Astrocyte (in vitro differentiated cells and primary cell): Measurements from ENCODE around the gene ACOD1. TPM values are rescaled to one million over a fixed set of nuclear protein-coding genes. Genes with fewer than 3 reads are reported as not detected.
A peak's percentile ranks its signal among the peaks of the same experiment; 100 is the strongest.

Experiments
- DNase-seq: peaks from one replicate; pipeline ENCODE4 v3.0.0-alpha.2; 2010; ENCODE audit warnings: low read depth
- FAIRE-seq: peaks from 2 replicates; lab custom pipeline; 2011; peaks lifted over from hg19 to GRCh38; lab: Jason Lieb, UNC
- H2AFZ ChIP-seq: 2 replicates; pipeline ENCODE4 v1.6.0; 2012; ENCODE audit warnings: low read depth, low read length, inconsistent platforms
- H3K27ac ChIP-seq: 2 replicates; pipeline ENCODE4 v1.5.1; 2011; ENCODE audit warnings: low read depth, low read length, inconsistent platforms
- H3K27me3 ChIP-seq: 2 replicates; pipeline ENCODE4 v1.6.0; 2011; ENCODE audit warnings: low read length, inconsistent platforms; ENCODE audit not compliant: insufficient read depth
- H3K36me3 ChIP-seq: 2 replicates; pipeline ENCODE4 v1.5.1; 2011; ENCODE audit warnings: low read length, inconsistent platforms; ENCODE audit not compliant: insufficient read depth
- H3K4me1 ChIP-seq: 2 replicates; pipeline ENCODE4 v1.5.1; 2011; ENCODE audit warnings: low read length, inconsistent platforms; ENCODE audit not compliant: insufficient read depth
- H3K4me2 ChIP-seq: 2 replicates; pipeline ENCODE4 v1.6.0; 2012; ENCODE audit warnings: low read length, inconsistent platforms
- H3K4me3 ChIP-seq: 2 replicates; pipeline ENCODE4 v1.5.1; 2011; ENCODE audit warnings: low read depth, mild to moderate bottlenecking, low read length, inconsistent platforms; ENCODE audit not compliant: insufficient read depth
- H3K79me2 ChIP-seq: 2 replicates; pipeline ENCODE4 v1.6.0; 2012; ENCODE audit warnings: mild to moderate bottlenecking, low read length, inconsistent platforms; ENCODE audit not compliant: insufficient read depth
- H3K9ac ChIP-seq: 2 replicates; pipeline ENCODE4 v1.6.0; 2012; ENCODE audit warnings: mild to moderate bottlenecking, low read length, inconsistent platforms
- H3K9me3 ChIP-seq: 2 replicates; pipeline ENCODE4 v1.5.1; 2012; ENCODE audit warnings: low read depth, mild to moderate bottlenecking, low read length, inconsistent platforms; ENCODE audit not compliant: insufficient read depth
- H4K20me1 ChIP-seq: 2 replicates; pipeline ENCODE4 v1.6.0; 2012; ENCODE audit warnings: low read length, inconsistent platforms; ENCODE audit not compliant: insufficient read depth
- H3K27ac Mint-ChIP-seq: one replicate; pipeline ENCODE4 v1.8.0; 2021; ENCODE audit warnings: mild to moderate bottlenecking, mixed read lengths; ENCODE audit not compliant: unreplicated experiment
- H3K27me3 Mint-ChIP-seq: one replicate; pipeline ENCODE4 v1.8.0; 2021; ENCODE audit warnings: low read depth, mixed read lengths; ENCODE audit not compliant: unreplicated experiment
- H3K36me3 Mint-ChIP-seq: one replicate; pipeline ENCODE4 v1.8.0; 2021; ENCODE audit warnings: low read depth, mixed read lengths; ENCODE audit not compliant: unreplicated experiment
- H3K4me1 Mint-ChIP-seq: one replicate; pipeline ENCODE4 v1.8.0; 2021; ENCODE audit warnings: low read depth, mixed read lengths; ENCODE audit not compliant: unreplicated experiment
- H3K4me3 Mint-ChIP-seq: one replicate; pipeline ENCODE4 v1.8.0; 2021; ENCODE audit warnings: mild to moderate bottlenecking, moderate library complexity, mixed read lengths; ENCODE audit not compliant: unreplicated experiment
- H3K9me3 Mint-ChIP-seq: one replicate; pipeline ENCODE4 v1.8.0; 2021; ENCODE audit warnings: mild to moderate bottlenecking, mixed read lengths; ENCODE audit not compliant: unreplicated experiment
- EZH2 ChIP-seq: IDR thresholded peaks from 2 replicates; pipeline ENCODE4 v1.6.1; 2012; ENCODE audit warnings: mild to moderate bottlenecking, low read length, inconsistent platforms; ENCODE audit not compliant: insufficient read depth
- total RNA-seq: library from RNA; stranded (reverse); gene quantifications from 2 replicates; pipeline ENCODE4 v1.2.1, GENCODE V29; 2021
- TF ChIP-seq, protein P1 (sequence below): IDR thresholded peaks from 2 replicates; pipeline ENCODE4 v1.5.1; 2011; ENCODE audit warnings: low read depth, mild to moderate bottlenecking, inconsistent platforms, low read length, moderate library complexity; ENCODE audit not compliant: insufficient read depth

ACOD1 gene
- total RNA-seq, 1 donor from 2014 or later, result not detected

DNA sequence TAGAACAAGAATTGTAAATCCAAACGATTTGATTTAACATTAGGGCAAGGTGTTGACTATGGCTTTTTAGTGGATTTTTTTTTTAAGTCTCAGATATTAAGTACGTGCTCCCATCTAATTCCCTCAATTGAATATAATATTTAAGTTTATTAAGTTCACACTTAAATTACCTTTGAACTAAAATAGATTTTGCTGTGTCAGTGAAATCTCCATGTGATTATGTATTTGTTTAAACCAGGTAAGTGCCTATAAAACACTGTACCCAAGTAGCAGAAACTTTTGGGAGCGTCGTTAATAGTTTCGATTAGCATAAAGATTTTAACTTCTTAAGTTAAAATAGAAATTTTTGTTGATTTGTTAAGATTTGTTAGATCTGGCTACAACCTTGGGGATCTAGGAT is 45.2 kb downstream of the ACOD1 start:
- H3K79me2 ChIP-seq, result peaks cover 16% of the 10 kb centered on the region
- FAIRE-seq, result no peak

GRCh38 chr13:76994281-76994680 is 46.0 kb downstream of the ACOD1 start:
- peaks cover 15% of the 10 kb centered on the region for H3K4me1 Mint-ChIP-seq
- no peak for DNase-seq
- no peaks in the 10 kb centered on the region for H3K27me3 ChIP-seq
- peaks cover 2% of the 10 kb centered on the region for H3K36me3 Mint-ChIP-seq
- H3K4me3 Mint-ChIP-seq, result peak overlapping the region; percentile 64
- no peak overlapping the region for H3K9ac ChIP-seq
- no peak for FAIRE-seq
- H3K4me1 ChIP-seq, result peaks cover 21% of the 10 kb centered on the region
- H3K36me3 ChIP-seq, result peaks cover 9% of the 10 kb centered on the region
- no peak overlapping the region for H3K27ac ChIP-seq
- H3K9me3 ChIP-seq, result no peaks in the 10 kb centered on the region
- H3K27ac Mint-ChIP-seq, result peak overlapping the region; percentile 9
- no peaks in the 10 kb centered on the region for H3K27me3 Mint-ChIP-seq
- no peak for TF ChIP-seq EZH2
- TF ChIP-seq, protein P1, sequence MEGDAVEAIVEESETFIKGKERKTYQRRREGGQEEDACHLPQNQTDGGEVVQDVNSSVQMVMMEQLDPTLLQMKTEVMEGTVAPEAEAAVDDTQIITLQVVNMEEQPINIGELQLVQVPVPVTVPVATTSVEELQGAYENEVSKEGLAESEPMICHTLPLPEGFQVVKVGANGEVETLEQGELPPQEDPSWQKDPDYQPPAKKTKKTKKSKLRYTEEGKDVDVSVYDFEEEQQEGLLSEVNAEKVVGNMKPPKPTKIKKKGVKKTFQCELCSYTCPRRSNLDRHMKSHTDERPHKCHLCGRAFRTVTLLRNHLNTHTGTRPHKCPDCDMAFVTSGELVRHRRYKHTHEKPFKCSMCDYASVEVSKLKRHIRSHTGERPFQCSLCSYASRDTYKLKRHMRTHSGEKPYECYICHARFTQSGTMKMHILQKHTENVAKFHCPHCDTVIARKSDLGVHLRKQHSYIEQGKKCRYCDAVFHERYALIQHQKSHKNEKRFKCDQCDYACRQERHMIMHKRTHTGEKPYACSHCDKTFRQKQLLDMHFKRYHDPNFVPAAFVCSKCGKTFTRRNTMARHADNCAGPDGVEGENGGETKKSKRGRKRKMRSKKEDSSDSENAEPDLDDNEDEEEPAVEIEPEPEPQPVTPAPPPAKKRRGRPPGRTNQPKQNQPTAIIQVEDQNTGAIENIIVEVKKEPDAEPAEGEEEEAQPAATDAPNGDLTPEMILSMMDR, result no peak
- peaks cover 9% of the 10 kb centered on the region for H4K20me1 ChIP-seq
- H2AFZ ChIP-seq, result no peak overlapping the region
- H3K4me2 ChIP-seq, result peak overlapping the region; percentile 50
- no peaks in the 10 kb centered on the region for H3K9me3 Mint-ChIP-seq
- H3K79me2 ChIP-seq, result peaks cover 16% of the 10 kb centered on the region
- H3K4me3 ChIP-seq, result no peak overlapping the region

More for the DNA sequence above, 45.2 kb downstream of the ACOD1 start:
- no peak overlapping the region for H3K4me3 ChIP-seq
- peaks cover 15% of the 10 kb centered on the region for H3K4me1 Mint-ChIP-seq
- H3K9me3 ChIP-seq, result no peaks in the 10 kb centered on the region
- peaks cover 2% of the 10 kb centered on the region for H3K36me3 Mint-ChIP-seq
- no peaks in the 10 kb centered on the region for H3K27me3 ChIP-seq
- H3K27ac ChIP-seq, result no peak overlapping the region
- peak overlapping the region; percentile 93 for H3K4me2 ChIP-seq
- TF ChIP-seq EZH2, result no peak
- TF ChIP-seq, protein P1, result no peak
- H3K27ac Mint-ChIP-seq, result no peak overlapping the region
- H3K4me1 ChIP-seq, result peaks cover 21% of the 10 kb centered on the region
- peaks cover 3% of the 10 kb centered on the region for H3K36me3 ChIP-seq
- no peak overlapping the region for H3K9ac ChIP-seq
- no peaks in the 10 kb centered on the region for H3K27me3 Mint-ChIP-seq
- peaks cover 6% of the 10 kb centered on the region for H4K20me1 ChIP-seq
- H2AFZ ChIP-seq, result no peak overlapping the region
- H3K4me3 Mint-ChIP-seq, result peak overlapping the region; percentile 97
- no peaks in the 10 kb centered on the region for H3K9me3 Mint-ChIP-seq
- no peak for DNase-seq

GRCh38 chr13:77000475-77000874 is 52.2 kb downstream of the ACOD1 start:
- Histone ChIP-seq H3K36me3 (peaks cover 22% of the 10 kb centered on the region), H2AFZ (no peak overlapping the region), H3K27me3 (no peaks in the 10 kb centered on the region), H3K4me1 (no peaks in the 10 kb centered on the region), H3K27ac (no peak overlapping the region), H3K4me3 (no peak overlapping the region), H3K4me2 (no peak overlapping the region), H3K9me3 (no peaks in the 10 kb centered on the region), H3K9ac (no peak overlapping the region), H3K79me2 (no peaks in the 10 kb centered on the region), H4K20me1 (peaks cover 27% of the 10 kb centered on the region)
- no peak overlapping the region for H3K4me3 Mint-ChIP-seq
- no peaks in the 10 kb centered on the region for H3K27me3 Mint-ChIP-seq
- TF ChIP-seq EZH2, result no peak
- TF ChIP-seq, protein P1, result no peak
- no peak overlapping the region for H3K27ac Mint-ChIP-seq
- FAIRE-seq (no peak), DNase-seq (no peak)
- no peaks in the 10 kb centered on the region for H3K4me1 Mint-ChIP-seq
- peaks cover 8% of the 10 kb centered on the region for H3K36me3 Mint-ChIP-seq
- H3K9me3 Mint-ChIP-seq, result no peaks in the 10 kb centered on the region
